Cardiac muscle cell (in vitro differentiated cells and primary cell): ENCODE data around the gene XPNPEP2. TPM values are rescaled to one million over a fixed set of nuclear protein-coding genes. Genes with fewer than 3 reads are reported as not detected.

Experiments
- DNase-seq, 2 donors: peaks; one replicate each; pipeline versions ENCODE4 v3.0.0 to v3.0.0-alpha.2; 2010 to 2017; ENCODE audit warnings: low read depth in 1 of 2, low spot score in 1 of 2
- H3K27ac ChIP-seq: fragments of 200-600 bp; sonication (generic); 2 replicates; pipeline ENCODE4 v1.5.1; 2016
- H3K27me3 ChIP-seq: fragments of 200-600 bp; sonication (generic); 2 replicates; pipeline ENCODE4 v1.6.0; 2016; ENCODE audit warnings: control low read depth
- H3K36me3 ChIP-seq: fragments of 200-600 bp; sonication (generic); 2 replicates; pipeline ENCODE4 v1.5.1; 2016; ENCODE audit warnings: control low read depth
- H3K4me1 ChIP-seq: fragments of 200-600 bp; sonication (generic); 2 replicates; pipeline ENCODE4 v1.8.1; 2017; ENCODE audit warnings: low read depth, mild to moderate bottlenecking, mixed run types
- H3K4me3 ChIP-seq: fragments of 200-600 bp; sonication (generic); 2 replicates; pipeline ENCODE4 v1.5.1; 2016; ENCODE audit warnings: mild to moderate bottlenecking
- H3K9me3 ChIP-seq: fragments of 200-600 bp; sonication (generic); 2 replicates; pipeline ENCODE4 v1.5.1; 2017; ENCODE audit warnings: low read depth, mild to moderate bottlenecking, control low read depth
- CTCF ChIP-seq: IDR thresholded peaks from 2 replicates; pipeline ENCODE4 v1.5.1; 2012; ENCODE audit warnings: low read depth, mild to moderate bottlenecking, low read length
- polyA plus RNA-seq: library from polyadenylated mRNA; unstranded; fragments of >200 nt; fragmentation: Nextera tagmentation; extraction: Ambion mirVana; gene quantifications from 2 replicates; pipeline ENCODE4 v1.2.1, GENCODE V29; 2016
- total RNA-seq: library from RNA; depleted of rRNA; stranded (reverse); fragments of >200 nt; gene quantifications from 2 replicates; pipeline ENCODE4 v1.2.3, GENCODE V29; 2016

The XPNPEP2 gene
- total and polyA plus RNA-seq, 2 experiments from 2014 or later = not detected

- no peaks in the 10 kb centered on the region for H3K36me3 ChIP-seq
- no peak for DNase-seq
- no peak overlapping the region for H3K27ac ChIP-seq
- no peaks in the 10 kb centered on the region for H3K4me1 ChIP-seq
- TF ChIP-seq CTCF = no peak
- no peaks in the 10 kb centered on the region for H3K27me3 ChIP-seq
- H3K4me3 ChIP-seq = no peak overlapping the region
- no peaks in the 10 kb centered on the region for H3K9me3 ChIP-seq
Observed at GRCh38 chrX:129785160-129785947, 46.6 kb downstream of the XPNPEP2 start.

- Histone ChIP-seq H3K36me3 (no peaks in the 10 kb centered on the region), H3K27me3 (no peaks in the 10 kb centered on the region), H3K4me3 (no peak overlapping the region), H3K4me1 (no peaks in the 10 kb centered on the region), H3K9me3 (no peaks in the 10 kb centered on the region), H3K27ac (no peak overlapping the region)
- no peak for TF ChIP-seq CTCF
- no peak for DNase-seq
Observed at GRCh38 chrX:129786210-129786651, 47.5 kb downstream of the XPNPEP2 start.

GRCh38 chrX:129787336-129788055 is 48.7 kb downstream of the XPNPEP2 start:
- H3K4me3 ChIP-seq = no peak overlapping the region
- TF ChIP-seq CTCF = no peak
- H3K9me3 ChIP-seq = no peaks in the 10 kb centered on the region

GRCh38 chrX:129788527-129788926 is 49.7 kb downstream of the XPNPEP2 start:
- Histone ChIP-seq H3K4me3 (no peak overlapping the region), H3K36me3 (no peaks in the 10 kb centered on the region), H3K27me3 (no peaks in the 10 kb centered on the region), H3K4me1 (no peaks in the 10 kb centered on the region), H3K27ac (no peak overlapping the region), H3K9me3 (no peaks in the 10 kb centered on the region)
- no peak for DNase-seq
- TF ChIP-seq CTCF = no peak

More at GRCh38 chrX:129787336-129788055, 48.7 kb downstream of the XPNPEP2 start:
- Histone ChIP-seq H3K4me1 (no peaks in the 10 kb centered on the region), H3K27ac (no peak overlapping the region), H3K27me3 (no peaks in the 10 kb centered on the region), H3K36me3 (no peaks in the 10 kb centered on the region)
- DNase-seq = peak in 1 of 2 donors; percentile 26

- Histone ChIP-seq H3K9me3 (no peaks in the 10 kb centered on the region), H3K27me3 (no peaks in the 10 kb centered on the region), H3K27ac (no peak overlapping the region), H3K4me3 (no peak overlapping the region), H3K4me1 (no peaks in the 10 kb centered on the region), H3K36me3 (no peaks in the 10 kb centered on the region)
- no peak for TF ChIP-seq CTCF
- DNase-seq = no peak
Observed at GRCh38 chrX:129790146-129790545, 51.4 kb downstream of the XPNPEP2 start.
